Breast epithelium (tissue), 4 donors: ENCODE results near the gene CTDNEP1. TPM values are rescaled to one million over a fixed set of nuclear protein-coding genes. Genes with fewer than 3 reads are reported as not detected.
A peak's percentile ranks its signal among the peaks of the same experiment; 100 is the strongest.

ENCODE experiments used
- DNase-seq, 2 donors: peaks; one replicate each; pipeline ENCODE4 v3.0.0-alpha.2; 2019; ENCODE audit warnings: low spot score in 2 of 2
- H3K27ac ChIP-seq, 2 donors: fragments of 200-600 bp; sonication (generic) in 1 of 2; one replicate each; pipeline ENCODE4 v1.5.1; 2016 to 2019; ENCODE audit warnings: mild to moderate bottlenecking in 1 of 2
- H3K27me3 ChIP-seq, 2 donors: fragments of 200-600 bp; sonication (generic) in 1 of 2; one replicate each; pipeline versions ENCODE4 v1.5.1 to v1.6.0; 2017 to 2019; ENCODE audit warnings: control low read depth in 1 of 2, mild to moderate bottlenecking in 1 of 2
- H3K36me3 ChIP-seq: fragments of 200-600 bp; one replicate; pipeline ENCODE4 v1.5.1; 2019
- H3K4me1 ChIP-seq, 2 donors: fragments of 200-600 bp; sonication (generic); one replicate each; pipeline ENCODE4 v1.5.1; 2016 to 2019; ENCODE audit warnings: control low read depth in 1 of 2
- H3K4me3 ChIP-seq, 3 donors: fragments of 200-600 bp; sonication (generic); 1 replicate in 2 of 3; 2 replicates in 1 of 3; pipeline ENCODE4 v1.5.1; 2016 to 2019; ENCODE audit warnings: mild to moderate bottlenecking in 3 of 3, moderate library complexity in 2 of 3
- H3K9me3 ChIP-seq, 2 donors: fragments of 200-600 bp; sonication (generic) in 1 of 2; one replicate each; pipeline ENCODE4 v1.5.1; 2016 to 2019; ENCODE audit warnings: control low read depth in 1 of 2
- CTCF ChIP-seq, 3 donors: fragments of 450-650 bp; IDR thresholded peaks; one replicate each; pipeline ENCODE4 v1.5.1; 2016 to 2017; ENCODE audit warnings: antibody characterized with exemption in 3 of 3, mild to moderate bottlenecking in 3 of 3, moderate library complexity in 3 of 3
- POLR2A ChIP-seq: fragments of 450-650 bp; IDR thresholded peaks from one replicate; pipeline ENCODE4 v1.6.1; 2016; ENCODE audit warnings: antibody characterized with exemption, mild to moderate bottlenecking, moderate library complexity
- POLR2AphosphoS5 ChIP-seq, 3 donors: sonication (generic); formaldehyde crosslinking; IDR thresholded peaks; one replicate each; pipeline ENCODE4 v1.6.1; 2017; ENCODE audit warnings: antibody characterized with exemption in 3 of 3
- intact Hi-C: fragments of 100-400 bp; cut with DNase I; formaldehyde crosslinking; loops from one replicate; pipeline ENCODE4 v1.15.1; 2023; ENCODE audit warnings: low total_unique reads
- total RNA-seq, 3 donors: library from RNA; depleted of rRNA; stranded (reverse); fragments of >200 nt; gene quantifications; one replicate each; pipeline ENCODE4 v1.1.0, GENCODE V29; 2016

The CTDNEP1 gene
- total RNA-seq, 3 donors from 2014 or later = 35.7 to 67.5 (median 60.5) TPM

GRCh38 chr17:7283471-7284216 lies 32.1 kb upstream of the CTDNEP1 start:
- no peak for DNase-seq
- Histone ChIP-seq H3K36me3 (no peaks in the 10 kb centered on the region), H3K27me3 (no peaks in the 10 kb centered on the region), H3K27ac (no peak overlapping the region), H3K9me3 (no peaks in the 10 kb centered on the region), H3K4me1 (peaks cover 5 to 11% of the 10 kb centered on the region in 2 donors), H3K4me3 (no peak overlapping the region)
- intact Hi-C loops = no loop called here
- no peak for TF ChIP-seq CTCF (IDR thresholded peaks at IDR 0.05)
- no peak for TF ChIP-seq POLR2A
- TF ChIP-seq POLR2AphosphoS5 (IDR thresholded peaks at IDR 0.05) = no peak

- Histone ChIP-seq H3K27me3 (no peaks in the 10 kb centered on the region), H3K4me3 (peak overlapping the region in 2 of 3 donors; percentile 42 to 67), H3K9me3 (no peaks in the 10 kb centered on the region), H3K27ac (no peak overlapping the region), H3K36me3 (no peaks in the 10 kb centered on the region), H3K4me1 (peaks cover 5 to 11% of the 10 kb centered on the region in 2 donors)
- intact Hi-C loops = no loop called here
- TF ChIP-seq POLR2AphosphoS5 (IDR thresholded peaks at IDR 0.05) (no peak), CTCF (IDR thresholded peaks at IDR 0.05) (no peak), POLR2A (no peak)
- no peak for DNase-seq
These were observed 31.3 kb upstream of the CTDNEP1 start for GRCh38 chr17:7282752-7283321.

- no peaks in the 10 kb centered on the region for H3K36me3 ChIP-seq
- peak overlapping the region; percentile 39 to 80 for H3K27ac ChIP-seq
- no peak for DNase-seq
- intact Hi-C loops = loop anchor here (2.0 kb wide), 2 partner anchors 13 to 79 kb away; partner anchors contain the start of gene YBX2
- H3K4me3 ChIP-seq = peak overlapping the region; percentile 42 to 67 (median 52)
- TF ChIP-seq POLR2A (no peak), POLR2AphosphoS5 (IDR thresholded peaks at IDR 0.05) (peak in 1 of 3 donors; percentile 13)
- peaks cover 5 to 11% of the 10 kb centered on the region in 2 donors for H3K4me1 ChIP-seq
- H3K9me3 ChIP-seq = no peaks in the 10 kb centered on the region
- no peaks in the 10 kb centered on the region for H3K27me3 ChIP-seq
These were observed 30.6 kb upstream of the CTDNEP1 start for GRCh38 chr17:7281953-7282751.

- peak; percentile 91 to 93 for DNase-seq
- intact Hi-C loops = loop anchor here (2.0 kb wide), 2 partner anchors 13 to 79 kb away; partner anchors contain the start of gene YBX2
These were observed 29.8 kb upstream of the CTDNEP1 start, which contains the start of gene SLC2A4 for GRCh38 chr17:7281074-7281952. Gene SLC2A4, plus strand, starts transcription at chr17:7281718. Its CDS starts 217 bp downstream, at chr17:7281935.

More at GRCh38 chr17:7281074-7281952, 29.8 kb upstream of the CTDNEP1 start, which contains the start of gene SLC2A4:
- Histone ChIP-seq H3K27ac (peak within 1 kb of the TSS; percentile 80 to 88), H3K4me3 (peak within 1 kb of the TSS; percentile 42 to 67 (median 52)), H3K27me3 (no peaks in the 10 kb centered on the region), H3K36me3 (no peaks in the 10 kb centered on the region), H3K9me3 (no peaks in the 10 kb centered on the region), H3K4me1 (peaks cover 5 to 11% of the 10 kb centered on the region in 2 donors)
- TF ChIP-seq CTCF (IDR thresholded peaks at IDR 0.05) = no peak
- no peak for TF ChIP-seq POLR2A
- no peak for TF ChIP-seq POLR2AphosphoS5 (IDR thresholded peaks at IDR 0.05)
